CD4-positive, CD25-positive, alpha-beta regulatory T cell (primary cell): Measurements from ENCODE around the gene MAGT1. TPM values are rescaled to one million over a fixed set of nuclear protein-coding genes. Genes with fewer than 3 reads are reported as not detected.
A peak's percentile ranks its signal among the peaks of the same experiment; 100 is the strongest.
"Not testable (repeated sequence)": the region's sequence is repeated elsewhere in the genome, so short reads cannot be mapped to it uniquely, and the experiment has no call there.

ENCODE experiments used
- ATAC-seq, 2 donors: fragments of 150-1000 bp; cut with Tn5 transposase; one replicate each; pipeline ENCODE4 v1.10.0; 2021; ENCODE audit warnings: low read depth in 2 of 2, moderate number of reproducible peaks in 2 of 2, moderate library complexity in 1 of 2
- DNase-seq, 3 donors: peaks; one replicate each; pipeline versions ENCODE4 v3.0.0 to v3.0.0-alpha.2; 2012 to 2022; ENCODE audit warnings: mixed read lengths in 1 of 3
- H3K27ac ChIP-seq: one replicate; pipeline ENCODE4 v1.7.0; 2013; ENCODE audit warnings: mild to moderate bottlenecking, low read length; ENCODE audit not compliant: insufficient read depth, poor library complexity, severe bottlenecking
- H3K27me3 ChIP-seq: one replicate; pipeline ENCODE4 v1.7.0; 2013; ENCODE audit warnings: low read length; ENCODE audit not compliant: control insufficient read depth, insufficient read depth
- H3K36me3 ChIP-seq: one replicate; pipeline ENCODE4 v1.7.0; 2013; ENCODE audit warnings: mild to moderate bottlenecking, low read length, moderate library complexity; ENCODE audit not compliant: control insufficient read depth, insufficient read depth
- H3K4me1 ChIP-seq: 2 replicates; pipeline ENCODE4 v1.7.0; 2013; ENCODE audit warnings: mild to moderate bottlenecking, low read length; ENCODE audit not compliant: insufficient read depth, control insufficient read depth, poor library complexity, severe bottlenecking
- H3K4me3 ChIP-seq: one replicate; pipeline ENCODE4 v1.7.0; 2013; ENCODE audit warnings: low read depth, mild to moderate bottlenecking, low read length, moderate library complexity
- H3K9me3 ChIP-seq, 2 experiments: 1 replicate in 1 of 2; 2 replicates in 1 of 2; pipeline ENCODE4 v1.7.0; 2013; ENCODE audit warnings: low read length in 2 of 2, mild to moderate bottlenecking in 1 of 2, moderate library complexity in 1 of 2; ENCODE audit not compliant: control insufficient read depth in 2 of 2
- H3K27ac Mint-ChIP-seq, 3 donors: one replicate each; pipeline ENCODE4 v1.8.0; 2020 to 2022; ENCODE audit warnings: mild to moderate bottlenecking in 3 of 3, mixed read lengths in 3 of 3, moderate library complexity in 2 of 3
- H3K27me3 Mint-ChIP-seq: one replicate; pipeline ENCODE4 v1.8.0; 2022; ENCODE audit warnings: mild to moderate bottlenecking, mixed read lengths
- H3K36me3 Mint-ChIP-seq: one replicate; pipeline ENCODE4 v1.8.0; 2020; ENCODE audit warnings: mixed read lengths
- H3K4me1 Mint-ChIP-seq, 4 donors: one replicate each; pipeline ENCODE4 v1.8.0; 2020 to 2022; ENCODE audit warnings: mixed read lengths in 4 of 4, mild to moderate bottlenecking in 1 of 4
- H3K4me3 Mint-ChIP-seq, 4 donors: one replicate each; pipeline ENCODE4 v1.8.0; 2020 to 2022; ENCODE audit warnings: mild to moderate bottlenecking in 4 of 4, mixed read lengths in 4 of 4, moderate library complexity in 3 of 4
- H3K9me3 Mint-ChIP-seq, 7 donors: one replicate each; pipeline ENCODE4 v1.8.0; 2020 to 2022; ENCODE audit warnings: mixed read lengths in 7 of 7, mild to moderate bottlenecking in 3 of 7, moderate library complexity in 2 of 7
- polyA plus RNA-seq, 4 donors: library from polyadenylated mRNA; unstranded; fragments of 300-500 nt; fragmentation: Illumina TruSeq; gene quantifications; one replicate each; pipeline ENCODE4 v1.2.3, GENCODE V29; 2021
- total RNA-seq: library from RNA; stranded (reverse); gene quantifications from one replicate; pipeline ENCODE4 v1.2.3, GENCODE V29; 2022

The MAGT1 gene
- total and polyA plus RNA-seq, 5 donors from 2014 or later: 24.8 to 37.8 (median 28.6) TPM

- peaks cover 0 to 20% (median 13%) of the 10 kb centered on the region in 4 donors for H3K4me1 Mint-ChIP-seq
- Histone ChIP-seq H3K4me3 (peak overlapping the region; percentile 26), H3K27me3 (no peaks in the 10 kb centered on the region), H3K36me3 (no peaks in the 10 kb centered on the region), H3K27ac (no peak overlapping the region), H3K4me1 (no peaks in the 10 kb centered on the region), H3K9me3 (no peaks in the 10 kb centered on the region)
- peaks cover 4% of the 10 kb centered on the region for H3K36me3 Mint-ChIP-seq
- no peaks in the 10 kb centered on the region for H3K9me3 Mint-ChIP-seq
- DNase-seq (no peak), ATAC-seq (no peak)
- H3K4me3 Mint-ChIP-seq: peak overlapping the region in 1 of 4 donors; percentile 54
- H3K27ac Mint-ChIP-seq: no peak overlapping the region
- H3K27me3 Mint-ChIP-seq: no peaks in the 10 kb centered on the region
These were observed 30.5 kb upstream of the MAGT1 start for GRCh38 chrX:77925764-77926163.

DNA sequence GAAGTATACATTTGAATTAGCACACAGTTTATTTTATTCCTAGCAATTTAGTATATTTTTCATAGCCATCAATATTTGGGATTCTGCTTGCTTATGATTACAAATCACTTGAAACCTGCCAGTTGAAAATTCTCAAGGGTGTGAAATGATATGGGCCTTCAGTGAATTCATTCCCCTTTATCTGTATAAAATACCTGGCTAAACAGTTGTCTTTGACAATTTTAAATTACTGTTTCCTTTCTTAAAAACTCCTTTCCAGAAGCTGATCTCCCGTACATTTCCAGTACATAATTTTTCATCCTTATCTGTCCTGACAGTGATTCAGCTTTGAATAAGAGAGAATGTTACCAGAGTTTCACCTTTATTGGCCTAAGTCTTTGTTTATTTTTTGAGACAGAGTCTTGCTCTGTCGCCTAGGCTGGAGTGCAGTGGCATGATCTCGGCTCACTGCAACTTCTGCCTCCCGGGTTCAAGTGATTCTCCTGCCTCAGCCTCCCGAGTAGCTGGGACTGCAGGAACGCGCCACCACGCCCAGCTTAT is 29.2 kb upstream of the MAGT1 start:
- Histone ChIP-seq H3K27me3 (no peaks in the 10 kb centered on the region), H3K27ac (no peak overlapping the region), H3K4me1 (no peaks in the 10 kb centered on the region), H3K36me3 (no peaks in the 10 kb centered on the region), H3K4me3 (no peak overlapping the region), H3K9me3 (no peaks in the 10 kb centered on the region)
- Mint-ChIP-seq H3K27ac (no peak overlapping the region), H3K4me3 (no peak overlapping the region), H3K27me3 (no peaks in the 10 kb centered on the region), H3K4me1 (peaks cover 0 to 19% (median 15%) of the 10 kb centered on the region in 4 donors), H3K36me3 (peaks cover 4% of the 10 kb centered on the region), H3K9me3 (peaks cover 0 to 1% (median 0%) of the 10 kb centered on the region in 7 donors)
- no peak for ATAC-seq
- no peak for DNase-seq

DNA sequence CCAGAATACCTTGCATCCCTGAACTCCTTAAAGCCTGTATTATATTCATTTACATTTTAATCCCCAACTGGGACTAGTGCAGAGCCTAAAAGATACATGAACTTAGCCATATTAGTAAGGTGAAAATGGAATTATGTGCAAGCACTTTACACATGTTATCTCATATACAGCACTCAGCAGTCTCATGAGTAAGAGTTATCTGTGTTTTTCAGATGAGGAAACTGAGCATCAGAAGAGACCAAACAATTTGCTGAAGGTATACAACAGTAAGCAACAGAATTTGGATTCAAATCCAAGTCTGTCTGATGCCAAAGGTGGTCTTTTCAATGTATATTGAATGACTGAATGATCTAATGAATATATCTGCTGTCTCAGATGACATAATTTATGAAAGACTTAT is 27.6 kb upstream of the MAGT1 start:
- DNase-seq (no peak), ATAC-seq (no peak)
- no peak overlapping the region for H3K27ac ChIP-seq
- no peak overlapping the region for H3K4me3 Mint-ChIP-seq
- no peaks in the 10 kb centered on the region for H3K4me1 ChIP-seq
- no peaks in the 10 kb centered on the region for H3K27me3 ChIP-seq
- no peak overlapping the region for H3K4me3 ChIP-seq
- H3K9me3 Mint-ChIP-seq: peaks cover 0 to 1% (median 0%) of the 10 kb centered on the region in 7 donors
- H3K36me3 ChIP-seq: no peaks in the 10 kb centered on the region
- H3K36me3 Mint-ChIP-seq: peaks cover 3% of the 10 kb centered on the region
- peaks cover 0 to 26% (median 16%) of the 10 kb centered on the region in 4 donors for H3K4me1 Mint-ChIP-seq
- H3K9me3 ChIP-seq: no peaks in the 10 kb centered on the region
- no peak overlapping the region for H3K27ac Mint-ChIP-seq
- H3K27me3 Mint-ChIP-seq: no peaks in the 10 kb centered on the region

DNA sequence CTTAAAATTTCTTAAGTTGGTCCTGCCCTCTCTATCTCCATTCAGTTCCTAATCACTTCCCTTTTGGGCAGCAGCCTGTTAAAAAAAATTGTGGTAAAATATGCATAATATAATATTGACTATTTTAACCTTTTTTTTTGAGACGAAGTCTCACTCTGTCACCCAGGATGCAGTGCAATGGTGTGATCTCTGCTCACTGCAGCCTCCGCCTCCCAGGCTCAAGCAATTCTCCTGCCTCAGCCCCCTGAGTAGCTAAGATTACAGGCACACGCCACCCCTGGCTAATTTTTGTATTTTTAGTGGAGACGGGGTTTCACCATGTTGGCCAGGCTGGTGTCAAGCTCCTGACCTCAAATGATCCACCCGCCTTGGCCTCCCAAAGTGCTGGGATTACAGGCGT is 24.1 kb upstream of the MAGT1 start:
- not testable (repeated sequence) for DNase-seq, H3K27me3 Mint-ChIP-seq, H3K36me3 ChIP-seq, H3K27ac ChIP-seq, H3K4me3 ChIP-seq, ATAC-seq, H3K4me1 ChIP-seq, H3K9me3 ChIP-seq, H3K36me3 Mint-ChIP-seq, H3K4me3 Mint-ChIP-seq, H3K9me3 Mint-ChIP-seq, H3K27me3 ChIP-seq, H3K27ac Mint-ChIP-seq
- peaks cover 4 to 42% (median 28%) of the 10 kb centered on the region in 4 donors for H3K4me1 Mint-ChIP-seq

GRCh38 chrX:77918568-77918967 is 23.3 kb upstream of the MAGT1 start:
- H3K27ac ChIP-seq: no peak overlapping the region
- Mint-ChIP-seq H3K27ac (no peak overlapping the region), H3K4me3 (no peak overlapping the region), H3K36me3 (no peaks in the 10 kb centered on the region), H3K27me3 (no peaks in the 10 kb centered on the region), H3K4me1 (peaks cover 4 to 41% (median 28%) of the 10 kb centered on the region in 4 donors), H3K9me3 (peaks cover 0 to 1% (median 0%) of the 10 kb centered on the region in 7 donors)
- DNase-seq (no peak), ATAC-seq (no peak)
- no peak overlapping the region for H3K4me3 ChIP-seq
- no peaks in the 10 kb centered on the region for H3K36me3 ChIP-seq
- H3K9me3 ChIP-seq: no peaks in the 10 kb centered on the region
- H3K4me1 ChIP-seq: no peaks in the 10 kb centered on the region
- no peaks in the 10 kb centered on the region for H3K27me3 ChIP-seq

DNA sequence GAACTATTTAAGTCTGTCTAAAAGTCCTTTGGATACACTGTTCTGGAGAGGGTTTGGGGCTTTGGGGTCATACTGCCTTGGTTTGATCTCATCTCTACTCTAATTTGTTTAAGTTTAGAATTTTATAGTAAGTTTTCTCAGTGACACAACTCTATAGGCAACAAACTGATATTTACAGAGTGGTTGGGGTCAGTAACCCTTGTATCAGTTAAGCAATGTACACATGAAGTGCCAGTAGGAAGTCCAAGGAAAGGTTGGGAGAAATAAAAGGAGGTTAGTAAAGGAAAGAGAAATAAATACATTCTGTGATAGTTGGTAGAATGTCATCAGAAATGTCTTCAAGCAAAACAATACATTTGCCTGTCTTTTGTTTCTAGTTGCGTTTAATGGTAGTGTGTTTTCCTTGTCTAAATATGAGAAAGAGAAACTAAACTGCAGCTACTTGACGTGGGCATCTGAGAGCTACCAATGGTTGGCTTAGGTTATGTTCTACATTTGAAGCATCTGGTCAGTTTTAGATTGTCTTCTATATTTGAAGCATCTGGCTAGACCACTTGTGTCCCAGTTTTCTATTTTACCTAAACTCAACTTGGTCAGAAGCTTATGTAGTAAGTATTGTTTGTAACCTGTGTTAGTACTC is 22.2 kb upstream of the MAGT1 start:
- peak in 1 of 3 donors; percentile 37 for DNase-seq
- Histone ChIP-seq H3K27ac (no peak overlapping the region), H3K36me3 (no peaks in the 10 kb centered on the region), H3K9me3 (no peaks in the 10 kb centered on the region), H3K4me1 (peaks cover 7% of the 10 kb centered on the region), H3K4me3 (peak overlapping the region; percentile 63), H3K27me3 (no peaks in the 10 kb centered on the region)
- Mint-ChIP-seq H3K9me3 (peaks cover 0 to 1% (median 0%) of the 10 kb centered on the region in 7 donors), H3K27ac (peak overlapping the region; percentile 27 to 92 (median 33)), H3K27me3 (no peaks in the 10 kb centered on the region), H3K4me3 (peak overlapping the region; percentile 22 to 91 (median 50)), H3K36me3 (no peaks in the 10 kb centered on the region), H3K4me1 (peaks cover 11 to 42% (median 23%) of the 10 kb centered on the region in 4 donors)
- ATAC-seq: no peak

DNA sequence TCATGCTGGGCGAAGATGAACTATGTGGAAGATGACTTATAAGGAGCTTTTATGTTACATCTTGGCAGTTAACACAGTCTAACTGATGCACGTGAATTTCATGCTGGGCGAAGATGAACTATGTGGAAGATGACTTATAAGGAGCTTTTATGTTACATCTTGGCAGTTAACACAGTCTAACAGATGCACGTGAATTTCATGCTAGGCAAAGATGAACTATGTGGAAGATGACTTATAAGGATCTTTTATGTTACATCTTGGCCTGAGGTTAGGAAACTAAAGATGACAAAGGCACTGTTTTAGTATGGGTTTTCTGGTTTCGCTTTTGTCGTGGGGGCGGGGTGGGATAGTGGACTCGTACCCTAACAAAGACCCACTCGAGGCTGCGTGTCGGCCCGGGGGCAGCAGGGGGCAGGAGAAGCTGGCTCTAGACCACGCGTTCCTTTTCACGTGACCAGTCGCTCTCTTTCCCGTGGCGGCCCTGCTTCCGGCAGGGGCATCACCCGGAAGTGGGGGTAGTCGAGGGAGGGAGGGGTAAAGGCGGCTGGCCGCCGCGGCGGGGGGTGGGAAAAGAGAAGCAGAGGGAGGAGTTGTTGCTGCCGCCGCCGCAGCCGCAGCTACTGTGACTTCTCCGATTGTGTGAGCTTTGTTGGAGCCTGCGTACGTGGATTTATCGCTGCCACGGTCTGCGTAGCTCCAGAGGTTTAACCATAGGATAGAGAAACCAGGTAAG is 15.0 kb upstream of the MAGT1 start, which contains the start of gene ATP7A:
Gene ATP7A, plus strand, starts transcription at position 586 of the 733 bp plus-strand sequence. CDS start 60,949 bp downstream, outside the sequence.
- Mint-ChIP-seq H3K27ac (peak within 1 kb of the TSS; percentile 95 to 98 (median 97)), H3K36me3 (no peaks in the 10 kb centered on the region), H3K27me3 (no peaks in the 10 kb centered on the region), H3K4me3 (peak within 1 kb of the TSS; percentile 92 to 99 (median 96)), H3K9me3 (no peaks in the 10 kb centered on the region), H3K4me1 (peaks cover 5 to 21% (median 10%) of the 10 kb centered on the region in 4 donors)
- Histone ChIP-seq H3K27ac (peak within 1 kb of the TSS; percentile 83), H3K4me3 (peak within 1 kb of the TSS; percentile 98), H3K4me1 (peaks cover 10% of the 10 kb centered on the region), H3K9me3 (no peaks in the 10 kb centered on the region), H3K27me3 (no peaks in the 10 kb centered on the region), H3K36me3 (no peaks in the 10 kb centered on the region)
- DNase-seq: peak; percentile 87 to 94 (median 88)
- peak; percentile 96 for ATAC-seq
